ENCODE results near the gene CDK19. TPM values are rescaled to one million over a fixed set of nuclear protein-coding genes. Genes with fewer than 3 reads are reported as not detected.

CDK19 gene
- total and polyA plus RNA-seq, 12 donors = 3.5 to 59.1 (median 7.9) TPM

- Histone ChIP-seq H3K27ac (no peak overlapping the region), H3K4me1 (replicated peaks in 1 of 2) (no peaks in the 10 kb centered on the region), H3K9me3 (replicated peaks in 1 of 3) (no peaks in the 10 kb centered on the region), H3K4me3 (no peak overlapping the region), H3K36me3 (replicated peaks in 1 of 2) (no peaks in the 10 kb centered on the region), H3K27me3 (no peaks in the 10 kb centered on the region)
- intact Hi-C loops (cut with DNase I) = no loop called here
- DNase-seq = no peak
- TF ChIP-seq POLR2A (IDR thresholded peaks at IDR 0.05) (no peak), CTCF (IDR thresholded peaks at IDR 0.05) (no peak)
- 75 to 88% (median 84%) methylated on average over 5 of the region's 5 CpGs for WGBS, 4 donors
These were observed 222.5 kb downstream of the CDK19 start for GRCh38 chr6:110592765-110593164.

DNA sequence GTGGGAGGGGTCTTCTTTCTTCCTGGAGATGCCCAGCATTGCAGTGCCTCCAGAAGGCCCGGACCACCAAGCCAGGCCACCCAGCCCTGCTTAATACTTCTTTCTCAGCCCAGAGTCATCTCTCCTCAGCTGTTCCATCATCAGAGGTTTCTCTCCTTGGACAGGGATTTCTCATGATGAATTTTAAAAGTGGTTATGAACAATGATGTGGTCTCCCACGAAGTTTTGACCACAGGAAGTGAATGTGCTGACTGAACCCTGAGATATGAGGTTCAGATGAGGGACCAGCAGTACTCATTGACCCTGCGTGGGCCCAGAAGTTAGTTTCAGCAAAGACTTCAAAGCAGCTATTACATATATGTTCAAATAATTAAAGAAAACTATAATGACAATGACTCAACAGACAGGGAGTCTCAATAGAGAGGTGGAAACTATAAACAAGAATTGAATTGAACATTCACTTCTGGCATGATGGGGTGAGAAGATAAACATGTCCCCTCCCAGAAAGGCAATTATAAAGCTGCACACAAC lies 224.4 kb downstream of the CDK19 start:
- 81 to 91% (median 84%) methylated on average over 3 of the region's 3 CpGs for WGBS, 4 donors
- H3K36me3 ChIP-seq (replicated peaks in 1 of 2) = no peaks in the 10 kb centered on the region
- no peak overlapping the region for H3K4me3 ChIP-seq
- TF ChIP-seq POLR2A (IDR thresholded peaks at IDR 0.05) = no peak
- TF ChIP-seq CTCF (IDR thresholded peaks at IDR 0.05) = no peak
- no peaks in the 10 kb centered on the region for H3K4me1 ChIP-seq (replicated peaks in 1 of 2)
- H3K9me3 ChIP-seq (replicated peaks in 1 of 3) = no peaks in the 10 kb centered on the region
- no peak overlapping the region for H3K27ac ChIP-seq
- no peaks in the 10 kb centered on the region for H3K27me3 ChIP-seq
- DNase-seq = no peak
- intact Hi-C loops (cut with DNase I) = no loop called here

GRCh38 chr6:110589865-110590513 lies 225.3 kb downstream of the CDK19 start:
- TF ChIP-seq CTCF (IDR thresholded peaks at IDR 0.05) = no peak
- TF ChIP-seq POLR2A (IDR thresholded peaks at IDR 0.05) = no peak
- Histone ChIP-seq H3K4me3 (no peak overlapping the region), H3K9me3 (replicated peaks in 1 of 3) (no peaks in the 10 kb centered on the region), H3K27ac (no peak overlapping the region), H3K27me3 (no peaks in the 10 kb centered on the region), H3K36me3 (replicated peaks in 1 of 2) (no peaks in the 10 kb centered on the region), H3K4me1 (replicated peaks in 1 of 2) (no peaks in the 10 kb centered on the region)
- 81 to 86% (median 83%) methylated on average over 6 of the region's 6 CpGs for WGBS, 4 donors
- intact Hi-C loops (cut with DNase I) = no loop called here
- DNase-seq = no peak

- Histone ChIP-seq H3K4me3 (no peak overlapping the region), H3K4me1 (replicated peaks in 1 of 2) (no peaks in the 10 kb centered on the region), H3K36me3 (replicated peaks in 1 of 2) (no peaks in the 10 kb centered on the region), H3K27ac (no peak overlapping the region), H3K9me3 (replicated peaks in 1 of 3) (no peaks in the 10 kb centered on the region), H3K27me3 (no peaks in the 10 kb centered on the region)
- no peak for TF ChIP-seq CTCF (IDR thresholded peaks at IDR 0.05)
- TF ChIP-seq POLR2A (IDR thresholded peaks at IDR 0.05) = no peak
- intact Hi-C loops (cut with DNase I) = no loop called here
- no peak for DNase-seq
- WGBS, 4 donors = 85 to 88% (median 86%) methylated on average over 2 of the region's 2 CpGs
These were observed 227.9 kb downstream of the CDK19 start for GRCh38 chr6:110587328-110587727.

All from adrenal gland (tissue), 12 donors.